BJ (cell line): ENCODE data around the gene LRCOL1. TPM values are rescaled to one million over a fixed set of nuclear protein-coding genes. Genes with fewer than 3 reads are reported as not detected.

Source experiments
- CTCF ChIA-PET: fragments of 350-600 bp; formaldehyde crosslinking; extraction: SDS; loops from one replicate; lab custom pipeline; 2021; ENCODE audit warnings: antibody characterized with exemption, inconsistent platforms; lab: Yijun Ruan, JAX
- POLR2A ChIA-PET: fragments of 300-600 bp; sonication (Branson Sonifier 250); formaldehyde crosslinking; extraction: SDS; loops from one replicate; lab custom pipeline; 2021; ENCODE audit warnings: antibody characterized with exemption; lab: Charles Lee
- DNase-seq: peaks from one replicate; pipeline ENCODE4 v3.0.0-alpha.2; 2011; ENCODE audit warnings: low read depth
- H3K27me3 ChIP-seq: 2 replicates; pipeline ENCODE4 v1.6.0; 2011; ENCODE audit warnings: low read length; ENCODE audit not compliant: control insufficient read depth, insufficient read depth
- H3K36me3 ChIP-seq: 2 replicates; pipeline ENCODE4 v1.5.1; 2011; ENCODE audit warnings: low read length; ENCODE audit not compliant: control insufficient read depth, insufficient read depth
- H3K4me3 ChIP-seq: 2 replicates; pipeline ENCODE4 v1.5.1; 2011; ENCODE audit warnings: low read depth, mild to moderate bottlenecking, control low read depth, low read length
- polyA plus RNA-seq: library from polyadenylated mRNA; depleted of rRNA; stranded (reverse); fragments of >200 nt; gene quantifications from 2 replicates; pipeline ENCODE4 v1.2.3, GENCODE V29; 2011
- TF ChIP-seq, protein P1 (sequence below): IDR thresholded peaks from 2 replicates; pipeline ENCODE4 v1.5.1; 2011; ENCODE audit warnings: low read depth, mild to moderate bottlenecking, control low read depth, inconsistent platforms, low read length, moderate library complexity; ENCODE audit not compliant: insufficient read depth

Gene LRCOL1
- polyA plus RNA-seq, 1 experiment = 0.15 TPM

DNA sequence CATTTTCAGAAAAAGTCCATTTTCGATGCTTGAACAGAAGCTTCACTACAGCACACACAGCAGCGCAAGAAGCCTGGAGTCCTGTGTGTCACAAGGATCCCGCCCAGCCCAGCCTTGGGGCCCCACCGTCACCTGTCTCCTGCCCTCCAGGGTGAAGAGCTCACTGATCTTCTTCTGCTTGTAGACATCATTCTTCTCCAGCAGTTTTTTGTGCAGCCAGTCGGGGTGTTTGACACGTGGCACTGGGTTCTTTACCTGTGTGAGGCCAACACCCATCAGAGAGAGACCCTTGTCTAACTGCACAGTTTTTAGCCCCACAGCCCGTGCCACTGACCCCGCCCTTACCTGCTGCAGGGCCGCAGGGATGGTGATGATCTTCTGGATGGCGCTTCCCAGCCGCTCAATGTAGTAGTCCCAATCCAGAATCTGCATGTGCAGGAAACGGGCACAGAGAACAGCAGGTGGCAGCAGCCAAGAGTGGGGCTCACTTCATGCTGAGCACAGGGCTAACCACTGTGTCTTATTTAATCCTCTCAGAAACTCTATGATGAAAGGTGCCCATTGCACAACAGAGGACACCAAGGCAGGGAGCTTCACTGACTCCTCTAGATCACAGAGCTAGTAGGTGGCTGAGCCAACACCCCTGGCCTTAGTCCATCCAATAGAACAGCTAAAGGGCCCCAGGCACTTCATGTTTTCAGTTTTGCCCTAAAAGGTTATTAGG is 46.8 kb upstream of the LRCOL1 start:
- Histone ChIP-seq H3K27me3 (no peaks in the 10 kb centered on the region), H3K4me3 (no peak overlapping the region), H3K36me3 (peaks cover 14% of the 10 kb centered on the region)
- TF ChIP-seq, protein P1, sequence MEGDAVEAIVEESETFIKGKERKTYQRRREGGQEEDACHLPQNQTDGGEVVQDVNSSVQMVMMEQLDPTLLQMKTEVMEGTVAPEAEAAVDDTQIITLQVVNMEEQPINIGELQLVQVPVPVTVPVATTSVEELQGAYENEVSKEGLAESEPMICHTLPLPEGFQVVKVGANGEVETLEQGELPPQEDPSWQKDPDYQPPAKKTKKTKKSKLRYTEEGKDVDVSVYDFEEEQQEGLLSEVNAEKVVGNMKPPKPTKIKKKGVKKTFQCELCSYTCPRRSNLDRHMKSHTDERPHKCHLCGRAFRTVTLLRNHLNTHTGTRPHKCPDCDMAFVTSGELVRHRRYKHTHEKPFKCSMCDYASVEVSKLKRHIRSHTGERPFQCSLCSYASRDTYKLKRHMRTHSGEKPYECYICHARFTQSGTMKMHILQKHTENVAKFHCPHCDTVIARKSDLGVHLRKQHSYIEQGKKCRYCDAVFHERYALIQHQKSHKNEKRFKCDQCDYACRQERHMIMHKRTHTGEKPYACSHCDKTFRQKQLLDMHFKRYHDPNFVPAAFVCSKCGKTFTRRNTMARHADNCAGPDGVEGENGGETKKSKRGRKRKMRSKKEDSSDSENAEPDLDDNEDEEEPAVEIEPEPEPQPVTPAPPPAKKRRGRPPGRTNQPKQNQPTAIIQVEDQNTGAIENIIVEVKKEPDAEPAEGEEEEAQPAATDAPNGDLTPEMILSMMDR = no peak
- ChIA-PET POLR2A (no interaction called here), CTCF (interaction anchor here (1.5 kb wide), 1 partner anchor 18 kb away, joined by 4 read pairs; no protein-coding TSS in a partner anchor)
- DNase-seq = no peak

DNA sequence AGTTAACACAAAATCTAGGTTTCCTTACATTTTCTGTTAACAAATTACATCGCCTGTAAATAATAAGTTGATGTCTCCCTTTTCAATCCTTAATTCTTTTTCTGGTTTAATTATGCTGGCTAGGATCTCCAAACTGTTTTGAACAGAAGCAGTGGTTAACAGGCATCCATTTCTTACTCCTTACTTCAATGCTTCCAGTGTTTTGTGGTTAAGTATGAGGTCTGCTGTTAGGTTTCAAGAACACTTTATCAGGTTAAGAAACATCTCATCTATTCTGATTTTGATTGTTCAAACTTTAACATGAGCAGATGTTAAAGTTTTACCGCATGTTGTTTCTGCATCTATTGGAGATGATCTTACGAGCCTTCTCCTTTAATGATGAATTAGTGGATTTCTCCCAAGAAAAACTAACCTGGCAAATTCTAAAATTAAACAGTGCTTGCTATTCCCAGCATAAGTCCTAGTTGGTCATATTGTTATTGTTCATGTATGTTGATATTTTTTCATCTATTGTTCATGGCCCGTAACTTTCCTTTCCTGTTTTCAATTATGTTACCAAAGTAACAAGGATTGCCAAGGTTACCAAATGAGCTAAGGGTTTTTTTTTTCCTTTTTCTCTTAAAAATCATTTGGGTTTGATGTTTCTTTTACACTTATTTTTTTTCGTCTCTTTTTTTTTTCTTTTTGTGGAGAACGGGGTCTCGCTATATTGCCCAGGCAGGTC is 43.3 kb upstream of the LRCOL1 start:
- no peak overlapping the region for H3K4me3 ChIP-seq
- no peaks in the 10 kb centered on the region for H3K27me3 ChIP-seq
- ChIA-PET POLR2A (no interaction called here), CTCF (no interaction called here)
- DNase-seq = no peak
- H3K36me3 ChIP-seq = peaks cover 14% of the 10 kb centered on the region
- TF ChIP-seq, protein P1 = no peak

DNA sequence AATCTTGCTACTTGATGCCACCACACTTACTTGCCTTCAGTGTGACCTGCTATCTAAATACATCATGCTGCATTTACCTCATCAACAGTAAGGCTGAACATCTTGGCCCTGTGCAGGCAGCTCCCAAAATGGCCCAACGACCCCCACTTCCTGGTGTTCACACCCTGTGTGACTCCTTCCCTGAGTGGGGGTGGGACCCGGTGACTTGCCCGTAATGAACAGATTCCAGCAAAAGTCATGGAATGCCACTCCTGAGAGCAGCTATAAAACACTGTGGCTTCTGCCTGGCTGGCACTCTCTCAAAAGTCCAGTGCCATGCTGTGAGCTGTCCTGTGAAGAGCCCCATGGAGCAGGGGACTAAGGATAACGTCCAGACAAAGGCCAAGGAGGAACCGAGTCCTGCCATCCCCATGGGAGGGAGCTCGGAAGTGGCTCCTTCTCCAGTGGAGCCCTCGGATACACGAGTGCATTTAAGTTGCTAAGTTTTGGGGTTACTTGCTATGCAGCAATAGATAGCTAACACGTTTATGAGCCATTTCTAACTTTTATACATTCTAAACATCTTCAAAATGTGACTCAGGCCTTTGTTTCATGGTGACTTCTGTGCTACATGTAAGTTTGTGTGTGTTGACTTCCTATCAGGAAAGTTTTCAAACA is 41.2 kb upstream of the LRCOL1 start:
- H3K27me3 ChIP-seq = no peaks in the 10 kb centered on the region
- TF ChIP-seq, protein P1 = no peak
- H3K4me3 ChIP-seq = no peak overlapping the region
- ChIA-PET POLR2A (no interaction called here), CTCF (interaction anchor here (1.2 kb wide), 1 partner anchor 13 kb away, joined by 7 read pairs; no protein-coding TSS in a partner anchor)
- H3K36me3 ChIP-seq = peaks cover 7% of the 10 kb centered on the region
- no peak for DNase-seq

DNA sequence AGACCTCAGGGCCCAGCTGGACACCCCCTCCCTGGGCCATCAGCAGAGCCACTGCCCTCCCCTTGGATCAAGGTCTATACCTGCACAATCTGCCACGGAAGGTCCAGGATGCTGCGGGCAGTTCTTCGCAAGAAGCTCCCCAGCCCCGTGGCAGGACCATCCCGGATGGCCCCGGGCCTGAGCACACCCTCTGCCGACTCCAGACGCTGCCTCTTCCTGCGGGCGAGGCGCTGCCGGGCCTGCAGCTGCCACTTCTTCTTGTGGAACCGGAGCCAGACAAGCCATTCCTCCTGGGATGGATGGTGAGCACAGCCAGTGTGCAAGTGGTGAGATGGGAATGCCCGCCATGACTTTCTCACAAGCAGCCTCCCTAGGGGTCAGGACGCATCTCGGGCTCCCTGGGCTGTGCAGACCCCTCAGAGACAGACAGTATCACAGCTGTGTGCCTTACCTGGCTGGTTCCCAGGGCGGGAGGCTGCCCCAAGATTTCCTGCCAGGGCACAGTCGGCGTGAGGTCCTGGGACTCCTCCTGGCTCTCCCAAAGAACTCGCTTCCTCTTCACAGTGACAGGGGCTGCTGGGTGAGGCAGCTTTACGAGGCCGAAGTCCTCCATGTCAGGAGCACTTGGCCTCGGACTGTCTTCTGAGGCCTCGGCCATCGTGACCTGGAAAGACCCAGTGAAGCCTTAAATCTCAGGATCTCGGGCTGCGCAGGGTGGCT is 39.0 kb upstream of the LRCOL1 start:
- Histone ChIP-seq H3K27me3 (no peaks in the 10 kb centered on the region), H3K4me3 (no peak overlapping the region), H3K36me3 (peaks cover 10% of the 10 kb centered on the region)
- POLR2A ChIA-PET = no interaction called here
- TF ChIP-seq, protein P1 = no peak
- DNase-seq = no peak
- CTCF ChIA-PET = interaction anchor here (1.1 to 3.4 kb wide), 2 partner anchors 11 to 19 kb away, joined by 3 to 15 read pairs; no protein-coding TSS in a partner anchor
